NCI-H748 treated with DMSO at 0.1 percent for 48 hours (cell line): ENCODE results near the gene FBXO27.
"Not testable (repeated sequence)": the region's sequence is repeated elsewhere in the genome, so short reads cannot be mapped to it uniquely, and the experiment has no call there.

Experiments used
- DNase-seq: peaks from one replicate; lab custom pipeline; 2025; lab: John Stamatoyannopoulos, UW

Gene FBXO27

GRCh38 chr19:38988627-38989026 is 43.7 kb downstream of the FBXO27 start:
- not testable (repeated sequence) for DNase-seq

- DNase-seq: not testable (repeated sequence)
Observed at GRCh38 chr19:38987745-38988144, 44.6 kb downstream of the FBXO27 start.

GRCh38 chr19:38985262-38985661 is 47.1 kb downstream of the FBXO27 start:
- no peak for DNase-seq

- no peak for DNase-seq
Observed at GRCh38 chr19:38980583-38981374, 51.6 kb downstream of the FBXO27 start.

GRCh38 chr19:38979812-38980211 is 52.5 kb downstream of the FBXO27 start:
- DNase-seq: no peak

GRCh38 chr19:38978326-38978689 is 54.0 kb downstream of the FBXO27 start:
- DNase-seq: no peak

GRCh38 chr19:38977445-38978325 is 54.7 kb downstream of the FBXO27 start:
- no peak for DNase-seq

GRCh38 chr19:38975861-38976271 is 56.5 kb downstream of the FBXO27 start:
- no peak for DNase-seq

GRCh38 chr19:38975214-38975860 is 57.0 kb downstream of the FBXO27 start, which contains the start of gene FBXO17:
TSS of gene FBXO17 (minus strand) at chr19:38975742. CDS start at chr19:38950319, 25,423 bp downstream.
- no peak for DNase-seq

- DNase-seq: no peak
Observed at GRCh38 chr19:38974624-38975213, 57.6 kb downstream of the FBXO27 start.
